Measurements from ENCODE around the gene MMP1.
A peak's percentile ranks its signal among the peaks of the same experiment; 100 is the strongest.

Gene MMP1

GRCh38 chr11:102800767-102801166 lies 2.8 kb upstream of the MMP1 start:
- TF ChIP-seq REST (IDR thresholded peaks at IDR 0.05; ENCODE audit: low read depth), result no peak
- no peak for TF ChIP-seq TEAD4 (IDR thresholded peaks at IDR 0.05)
- no peak for TF ChIP-seq USF1 (IDR thresholded peaks at IDR 0.05)
- TF ChIP-seq MAX (IDR thresholded peaks at IDR 0.05), result no peak
- no peak for TF ChIP-seq RAD21 (IDR thresholded peaks at IDR 0.05; ENCODE audit: low read depth)
- no peak for TF ChIP-seq TCF12 (IDR thresholded peaks at IDR 0.05; ENCODE audit: low read depth)
- no peak for TF ChIP-seq YY1 (IDR thresholded peaks at IDR 0.05; ENCODE audit: low read depth)
- no peak for TF ChIP-seq ZBTB7A (IDR thresholded peaks at IDR 0.05; ENCODE audit: low read depth)
- no peak for TF ChIP-seq TAF1 (IDR thresholded peaks at IDR 0.05; ENCODE audit: low read depth)
- TF ChIP-seq CEBPB (IDR thresholded peaks at IDR 0.05), result no peak
- no peak for TF ChIP-seq CREB1 (IDR thresholded peaks at IDR 0.05; ENCODE audit: low read depth)
- TF ChIP-seq EGR1 (IDR thresholded peaks at IDR 0.05), result no peak
- no peak for TF ChIP-seq EP300 (IDR thresholded peaks at IDR 0.05; ENCODE audit: borderline replicate concordance)
- no peak for TF ChIP-seq NFIC (IDR thresholded peaks at IDR 0.05)
- TF ChIP-seq FOXM1 (IDR thresholded peaks at IDR 0.05; ENCODE audit: borderline replicate concordance, low read depth), result no peak

GRCh38 chr11:102799681-102800340 lies 1.9 kb upstream of the MMP1 start:
- TF ChIP-seq CREB1 (IDR thresholded peaks at IDR 0.05; ENCODE audit: low read depth), result no peak
- no peak for TF ChIP-seq CEBPB (IDR thresholded peaks at IDR 0.05)
- TF ChIP-seq EGR1 (IDR thresholded peaks at IDR 0.05), result no peak
- no peak for TF ChIP-seq EP300 (IDR thresholded peaks at IDR 0.05; ENCODE audit: borderline replicate concordance)
- no peak for TF ChIP-seq NFIC (IDR thresholded peaks at IDR 0.05)
- TF ChIP-seq MAX (IDR thresholded peaks at IDR 0.05), result no peak
- no peak for TF ChIP-seq RAD21 (IDR thresholded peaks at IDR 0.05; ENCODE audit: low read depth)
- TF ChIP-seq FOXM1 (IDR thresholded peaks at IDR 0.05; ENCODE audit: borderline replicate concordance, low read depth), result no peak
- TF ChIP-seq REST (IDR thresholded peaks at IDR 0.05; ENCODE audit: low read depth), result no peak

GRCh38 chr11:102794382-102794781 lies 3.6 kb downstream of the MMP1 start:
- TF ChIP-seq CEBPB (IDR thresholded peaks at IDR 0.05) (no peak), TAF1 (IDR thresholded peaks at IDR 0.05; ENCODE audit: low read depth) (no peak), NFIC (IDR thresholded peaks at IDR 0.05) (no peak), TEAD4 (IDR thresholded peaks at IDR 0.05) (no peak), RAD21 (IDR thresholded peaks at IDR 0.05; ENCODE audit: low read depth) (peak; percentile 25; the same call in 1 of the 2 replicates)

- TF ChIP-seq EP300 (IDR thresholded peaks at IDR 0.05; ENCODE audit: borderline replicate concordance) (no peak), TEAD4 (IDR thresholded peaks at IDR 0.05) (no peak)
Measured at GRCh38 chr11:102793677-102794290, 4.2 kb downstream of the MMP1 start.

- no peak for TF ChIP-seq CEBPB (IDR thresholded peaks at IDR 0.05)
- TF ChIP-seq MAX (IDR thresholded peaks at IDR 0.05), result no peak
- no peak for TF ChIP-seq EP300 (IDR thresholded peaks at IDR 0.05; ENCODE audit: borderline replicate concordance)
- no peak for TF ChIP-seq NFIC (IDR thresholded peaks at IDR 0.05)
- no peak for TF ChIP-seq RAD21 (IDR thresholded peaks at IDR 0.05; ENCODE audit: low read depth)
- TF ChIP-seq TCF12 (IDR thresholded peaks at IDR 0.05; ENCODE audit: low read depth), result no peak
- no peak for TF ChIP-seq USF1 (IDR thresholded peaks at IDR 0.05)
- no peak for TF ChIP-seq EGR1 (IDR thresholded peaks at IDR 0.05)
- no peak for TF ChIP-seq REST (IDR thresholded peaks at IDR 0.05; ENCODE audit: low read depth)
- no peak for TF ChIP-seq YY1 (IDR thresholded peaks at IDR 0.05; ENCODE audit: low read depth)
- no peak for TF ChIP-seq FOXM1 (IDR thresholded peaks at IDR 0.05; ENCODE audit: borderline replicate concordance, low read depth)
- no peak for TF ChIP-seq ZBTB7A (IDR thresholded peaks at IDR 0.05; ENCODE audit: low read depth)
- TF ChIP-seq TEAD4 (IDR thresholded peaks at IDR 0.05), result no peak
- no peak for TF ChIP-seq TAF1 (IDR thresholded peaks at IDR 0.05; ENCODE audit: low read depth)
- TF ChIP-seq CREB1 (IDR thresholded peaks at IDR 0.05; ENCODE audit: low read depth), result no peak
Measured at GRCh38 chr11:102792604-102793003, 5.4 kb downstream of the MMP1 start.
